GM20000 (cell line): ENCODE data around the gene FGF1.

ENCODE experiments used
- DNase-seq: peaks from one replicate; pipeline ENCODE4 v3.0.0; 2012; ENCODE audit warnings: low spot score
- TF ChIP-seq, protein P1 (sequence below): IDR thresholded peaks from 2 replicates; pipeline ENCODE4 v1.5.1; 2012; ENCODE audit warnings: mild to moderate bottlenecking, control low read depth; ENCODE audit errors: extremely low read depth, missing control alignments

Gene FGF1

GRCh38 chr5:142676318-142676717 lies 9.6 kb downstream of the FGF1 start:
- no peak for DNase-seq

GRCh38 chr5:142674531-142675469 lies 11.1 kb downstream of the FGF1 start:
- TF ChIP-seq, protein P1, sequence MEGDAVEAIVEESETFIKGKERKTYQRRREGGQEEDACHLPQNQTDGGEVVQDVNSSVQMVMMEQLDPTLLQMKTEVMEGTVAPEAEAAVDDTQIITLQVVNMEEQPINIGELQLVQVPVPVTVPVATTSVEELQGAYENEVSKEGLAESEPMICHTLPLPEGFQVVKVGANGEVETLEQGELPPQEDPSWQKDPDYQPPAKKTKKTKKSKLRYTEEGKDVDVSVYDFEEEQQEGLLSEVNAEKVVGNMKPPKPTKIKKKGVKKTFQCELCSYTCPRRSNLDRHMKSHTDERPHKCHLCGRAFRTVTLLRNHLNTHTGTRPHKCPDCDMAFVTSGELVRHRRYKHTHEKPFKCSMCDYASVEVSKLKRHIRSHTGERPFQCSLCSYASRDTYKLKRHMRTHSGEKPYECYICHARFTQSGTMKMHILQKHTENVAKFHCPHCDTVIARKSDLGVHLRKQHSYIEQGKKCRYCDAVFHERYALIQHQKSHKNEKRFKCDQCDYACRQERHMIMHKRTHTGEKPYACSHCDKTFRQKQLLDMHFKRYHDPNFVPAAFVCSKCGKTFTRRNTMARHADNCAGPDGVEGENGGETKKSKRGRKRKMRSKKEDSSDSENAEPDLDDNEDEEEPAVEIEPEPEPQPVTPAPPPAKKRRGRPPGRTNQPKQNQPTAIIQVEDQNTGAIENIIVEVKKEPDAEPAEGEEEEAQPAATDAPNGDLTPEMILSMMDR, result no peak

More at GRCh38 chr5:142676318-142676717, 9.6 kb downstream of the FGF1 start:
- TF ChIP-seq, protein P1, result no peak

GRCh38 chr5:142671801-142672200 lies 14.1 kb downstream of the FGF1 start:
- TF ChIP-seq, protein P1, result no peak

More at GRCh38 chr5:142674531-142675469, 11.1 kb downstream of the FGF1 start:
- DNase-seq, result no peak

DNA sequence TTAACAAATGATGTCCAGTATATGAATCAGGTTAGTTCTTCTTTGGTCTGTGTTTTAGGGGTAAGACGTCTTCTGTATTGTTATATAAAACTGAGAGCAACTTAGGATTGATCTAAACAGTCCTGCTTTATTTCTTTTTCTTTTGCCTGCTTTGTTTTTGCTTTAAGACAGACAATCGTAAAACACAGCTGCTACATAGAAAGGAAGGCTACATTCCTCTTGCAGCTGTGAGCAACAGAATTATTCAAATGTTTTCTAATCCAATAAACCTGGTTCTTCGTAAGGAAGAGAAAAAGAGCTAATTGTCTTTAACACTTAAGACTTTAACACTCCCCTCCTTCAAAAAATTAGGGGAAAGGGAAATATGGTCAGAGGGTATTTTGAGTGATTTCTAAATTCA lies 14.6 kb downstream of the FGF1 start:
- TF ChIP-seq, protein P1, result no peak
- DNase-seq, result no peak

More at GRCh38 chr5:142671801-142672200, 14.1 kb downstream of the FGF1 start:
- no peak for DNase-seq

DNA sequence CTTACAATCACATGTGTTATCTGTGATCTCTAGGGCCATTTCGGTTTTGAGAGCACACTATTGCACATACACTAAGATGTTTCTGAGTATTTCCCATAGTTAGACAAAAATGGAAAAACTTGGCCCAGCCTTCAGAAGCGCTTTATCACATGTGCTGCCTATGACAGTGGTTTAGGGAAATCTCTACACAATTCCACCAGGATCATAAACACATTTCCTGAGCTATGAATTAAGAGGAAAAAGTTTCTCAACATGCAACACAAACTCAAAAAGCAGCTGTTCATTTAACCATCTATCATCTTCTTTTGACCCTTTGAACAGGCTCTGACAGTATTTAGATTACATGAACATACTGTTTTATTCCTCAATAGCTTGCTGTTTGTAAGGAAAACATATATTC lies 15.1 kb downstream of the FGF1 start:
- no peak for DNase-seq
- TF ChIP-seq, protein P1, result no peak

DNA sequence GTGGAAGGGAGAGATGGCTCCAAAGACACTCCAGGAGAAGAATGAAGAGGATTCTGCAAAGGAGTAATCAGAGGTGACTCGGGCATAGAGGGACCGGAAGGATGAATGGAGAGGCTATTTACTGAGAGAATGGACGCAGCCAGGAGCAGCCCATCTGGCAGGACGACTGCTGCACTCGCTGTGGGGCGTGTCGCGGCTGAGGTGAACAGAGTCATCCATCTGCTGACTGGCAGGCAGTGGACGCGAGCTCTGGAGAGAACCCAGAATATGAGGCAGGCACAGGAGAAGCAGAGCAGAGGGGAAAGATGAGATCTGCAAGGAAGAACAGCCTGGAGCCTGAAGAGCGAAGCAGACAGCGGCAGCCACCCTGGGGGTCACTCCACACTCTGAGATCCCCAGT lies 16.4 kb downstream of the FGF1 start:
- TF ChIP-seq, protein P1, result no peak
- no peak for DNase-seq

DNA sequence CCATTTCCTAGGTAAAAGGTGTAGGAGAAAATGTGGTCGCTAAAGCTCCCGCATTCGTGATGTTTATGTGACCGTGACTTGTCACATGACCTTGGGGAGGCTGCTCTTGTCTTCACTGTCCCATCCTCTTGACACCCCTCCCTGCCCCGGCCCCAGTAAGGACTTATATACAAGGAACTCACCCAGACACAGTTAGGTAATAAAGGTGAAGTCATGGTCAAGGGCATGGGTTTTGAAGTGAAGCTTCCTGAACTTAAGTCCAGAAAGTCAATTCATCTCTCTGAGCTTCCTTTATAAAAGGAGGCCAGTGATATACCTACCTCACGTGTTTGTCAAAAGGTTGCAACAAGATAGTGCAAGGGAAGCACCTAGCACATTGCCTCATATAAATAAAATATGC lies 17.6 kb downstream of the FGF1 start:
- DNase-seq, result no peak
- TF ChIP-seq, protein P1, result no peak
